NCI-H1436 (cell line): ENCODE results near the gene WRNIP1.
"Not testable (repeated sequence)": the region's sequence is repeated elsewhere in the genome, so short reads cannot be mapped to it uniquely, and the experiment has no call there.

Source experiments
- DNase-seq: peaks from one replicate; lab custom pipeline; 2025; lab: John Stamatoyannopoulos, UW

The WRNIP1 gene

DNA sequence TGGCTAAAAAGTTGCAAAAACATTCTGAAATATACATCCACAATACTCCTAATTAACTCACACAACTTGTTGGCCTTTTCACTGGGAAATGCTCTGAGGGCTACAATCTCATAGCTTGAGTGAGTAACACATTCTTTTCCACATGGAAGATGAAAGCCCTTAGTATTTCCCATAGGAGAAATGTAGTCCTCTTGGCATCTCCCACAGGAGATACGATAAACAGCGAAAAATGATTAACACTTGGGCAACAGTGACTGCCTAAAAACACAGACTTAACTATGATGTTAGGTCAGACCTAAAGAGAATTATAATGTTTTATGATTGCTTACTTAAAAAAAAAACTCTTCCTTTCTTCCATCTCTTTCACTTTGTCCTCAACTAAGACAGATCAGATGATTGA, 23.4 kb upstream of the WRNIP1 start:
- no peak for DNase-seq

DNA sequence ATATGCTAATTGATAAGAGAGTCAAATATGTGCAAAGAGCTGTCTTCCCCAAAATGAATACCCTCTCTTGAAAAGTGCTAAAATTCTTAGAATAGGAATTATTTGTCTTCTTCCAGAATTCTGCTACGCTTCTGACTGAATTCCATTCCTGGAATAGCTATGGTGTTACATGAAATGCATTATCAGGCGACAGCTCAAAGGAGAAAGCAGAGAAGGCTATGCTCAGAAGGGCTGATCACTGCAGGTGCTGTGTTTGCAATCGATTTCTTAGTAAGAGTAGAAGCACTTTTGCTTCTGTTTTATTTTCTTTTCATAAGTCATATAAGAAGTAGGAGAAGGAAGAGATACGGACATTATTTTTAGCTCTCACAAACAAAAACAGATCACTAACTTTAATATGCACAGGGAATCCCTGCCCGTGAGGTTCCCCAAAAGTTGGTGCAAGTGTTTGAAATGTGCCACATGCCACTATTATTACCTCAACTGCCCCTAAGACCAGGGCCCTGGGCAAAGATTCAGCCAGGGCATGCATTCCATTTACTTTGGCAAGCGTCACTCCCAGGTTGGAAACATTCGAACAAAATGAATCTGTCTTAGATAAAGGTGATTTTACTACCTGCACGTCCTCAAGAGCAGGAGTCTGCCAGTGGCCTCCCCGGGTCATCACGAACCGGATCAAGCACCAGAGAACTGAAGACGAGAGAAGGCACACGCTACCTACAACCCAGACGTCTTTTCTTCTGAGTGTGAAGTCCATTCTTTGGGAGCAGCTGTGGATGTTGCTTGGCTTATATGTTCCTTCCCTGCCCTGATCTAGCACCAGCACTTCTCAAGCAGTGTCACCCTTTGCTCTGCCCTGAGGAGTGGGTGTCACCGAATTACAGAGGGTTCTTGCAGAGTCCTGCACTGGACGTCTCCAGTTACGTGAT, 21.6 kb upstream of the WRNIP1 start:
- no peak for DNase-seq

DNA sequence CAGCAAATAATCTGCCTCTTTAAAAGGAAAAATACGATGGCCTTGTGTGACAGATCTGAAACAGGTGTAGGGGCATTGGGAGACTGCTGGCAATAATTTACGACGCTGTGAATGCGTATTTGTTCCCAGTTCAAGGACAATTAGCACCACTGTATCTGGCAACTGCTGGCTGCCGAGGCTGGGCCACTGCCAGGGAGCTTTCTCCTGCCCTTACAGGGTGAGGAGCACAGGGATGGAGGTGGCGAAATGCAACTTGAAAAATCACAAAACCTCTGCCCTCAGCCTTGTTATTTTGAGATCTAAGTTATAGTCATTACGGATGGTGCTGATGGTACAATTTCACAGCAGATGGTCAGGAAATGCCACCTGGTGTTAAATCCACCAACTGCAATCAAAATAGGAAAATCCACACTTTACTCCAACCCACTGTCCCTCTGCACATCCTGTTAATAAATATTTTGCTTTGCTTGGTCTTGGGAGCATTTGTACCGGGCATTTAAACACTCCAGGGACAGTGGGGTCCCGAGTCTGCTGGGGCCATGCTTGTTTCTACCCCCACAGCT, 20.9 kb upstream of the WRNIP1 start:
- no peak for DNase-seq

DNA sequence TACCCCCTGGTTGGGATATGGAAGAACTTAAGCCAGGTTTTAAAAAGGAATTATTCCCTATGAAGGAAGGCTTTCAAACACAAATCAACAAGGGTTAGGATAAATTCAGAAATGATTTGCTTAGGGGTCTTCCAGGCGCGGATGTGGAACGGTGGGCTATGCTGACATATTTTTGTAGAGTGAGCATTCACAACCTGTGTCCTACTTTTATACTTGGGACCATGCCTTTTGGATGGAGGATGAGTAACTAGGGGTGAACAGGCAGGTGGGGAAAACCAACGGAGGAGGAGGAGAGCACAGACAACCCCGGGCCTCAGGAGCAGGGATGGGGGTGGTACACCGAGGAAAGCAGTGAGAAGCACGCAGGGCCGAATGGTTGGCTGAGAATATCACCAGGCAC, 20.4 kb upstream of the WRNIP1 start:
- DNase-seq = no peak

DNA sequence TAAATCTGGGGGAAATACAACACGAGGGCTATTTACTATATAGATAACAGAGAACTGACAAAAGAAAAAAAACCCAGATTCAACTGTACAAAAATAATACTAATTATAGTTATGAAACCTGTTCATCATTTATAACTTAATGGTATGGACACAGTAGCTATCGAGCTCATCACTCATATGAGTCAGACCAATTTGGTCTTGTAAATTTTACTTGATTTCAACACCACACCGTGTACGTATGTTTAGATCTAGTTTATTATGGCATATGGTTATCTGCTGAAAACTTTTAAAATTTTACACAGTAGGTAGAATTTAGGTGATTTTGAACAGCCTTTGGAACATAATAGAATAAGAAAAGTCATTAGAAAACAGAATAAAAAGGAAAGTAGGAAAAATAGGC, 19.9 kb upstream of the WRNIP1 start:
- no peak for DNase-seq

DNA sequence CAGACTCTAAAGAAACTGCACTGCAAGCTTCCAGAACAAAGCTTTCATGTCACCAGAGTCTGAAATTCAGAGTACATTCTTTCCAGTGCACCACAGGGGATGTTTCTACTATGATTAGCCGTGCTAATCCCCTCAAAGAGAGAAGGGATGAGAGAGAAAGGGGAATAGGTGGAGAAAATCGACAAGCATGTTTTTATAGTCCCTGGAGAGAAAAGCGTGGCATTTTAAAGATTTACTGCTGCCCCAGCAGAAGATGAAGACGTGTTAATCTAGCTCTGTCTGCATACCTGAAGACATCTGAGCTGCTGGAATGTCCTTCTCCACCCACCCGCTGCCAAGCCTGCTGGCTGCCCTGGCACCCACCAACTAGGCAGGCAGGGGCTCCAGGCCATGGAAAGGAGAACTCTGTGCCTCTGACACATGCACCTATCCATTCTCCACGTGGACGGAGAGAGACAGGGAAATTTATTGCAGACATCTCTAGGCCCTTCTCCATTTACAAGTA, 18.6 kb upstream of the WRNIP1 start:
- no peak for DNase-seq

DNA sequence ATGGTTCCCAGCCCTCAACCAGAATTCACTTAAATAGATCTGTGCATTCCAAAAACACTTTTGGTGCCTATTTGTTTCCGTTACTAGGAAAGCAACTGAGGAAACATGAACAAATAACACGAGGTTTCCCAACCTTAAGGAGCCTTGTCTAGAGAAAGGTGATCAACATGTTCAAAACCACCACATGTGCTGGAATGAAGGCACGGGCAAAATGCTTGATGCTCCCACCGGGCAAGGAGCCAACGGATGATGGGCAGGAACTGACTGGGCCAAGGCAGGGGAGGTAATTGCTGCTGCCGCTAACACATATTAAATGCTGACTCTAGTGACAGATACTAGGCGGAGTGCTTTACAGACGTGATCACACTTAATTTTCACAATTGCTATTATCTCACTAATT, 17.0 kb upstream of the WRNIP1 start:
- no peak for DNase-seq

DNA sequence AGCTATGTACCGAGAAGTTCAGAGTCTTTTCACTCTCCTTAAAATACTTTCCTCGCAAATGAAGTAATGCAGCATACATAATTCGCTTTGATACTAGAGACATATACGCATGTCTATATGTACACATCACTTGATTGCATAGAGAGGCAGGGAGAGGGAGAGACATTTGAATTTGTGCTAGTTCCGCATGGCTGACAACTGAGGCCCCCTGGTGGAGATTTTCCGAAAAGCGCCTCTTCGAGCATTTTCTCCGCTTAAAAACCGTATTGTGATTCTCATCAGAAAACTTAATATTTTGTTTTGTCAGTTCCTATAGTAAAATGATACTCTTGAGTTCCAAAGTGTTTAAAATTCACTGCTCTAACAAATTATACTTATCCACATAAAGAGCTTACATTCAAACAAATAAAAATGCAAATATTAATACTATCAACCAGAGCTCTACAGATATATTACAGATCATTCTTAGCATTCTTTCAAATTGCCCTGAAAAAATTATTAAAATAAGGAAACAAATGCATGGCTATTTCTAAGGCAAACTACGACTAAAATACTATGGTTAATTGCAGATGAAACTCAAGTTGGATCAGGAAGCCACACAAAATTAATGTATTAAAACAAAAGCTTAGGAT, 15.1 kb upstream of the WRNIP1 start:
- peak; percentile 58 for DNase-seq

DNA sequence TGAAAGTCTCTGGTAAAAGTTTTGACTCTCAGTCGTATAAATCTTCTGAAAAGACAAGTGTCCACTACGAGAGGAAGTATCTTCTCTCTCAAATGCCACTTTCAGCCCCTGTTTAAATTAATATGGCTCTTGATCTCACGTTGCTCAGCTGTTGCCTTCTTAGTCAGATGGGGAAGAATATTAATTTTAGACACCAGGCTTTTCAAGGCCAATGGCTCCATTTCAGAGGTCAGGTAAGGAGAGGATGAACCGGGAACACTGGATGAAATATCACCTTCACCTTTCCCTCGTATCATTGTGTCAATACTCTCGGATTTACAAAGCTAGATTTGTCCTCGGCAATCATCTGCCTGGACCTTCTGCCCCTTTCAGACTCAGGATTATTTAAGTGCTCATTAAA, 14.4 kb upstream of the WRNIP1 start, which contains the start of gene MYLK4:
Gene MYLK4, minus strand, starts transcription at position 91 of the 400 bp plus-strand sequence. CDS start 1,628 bp downstream, outside the sequence.
- DNase-seq = no peak

DNA sequence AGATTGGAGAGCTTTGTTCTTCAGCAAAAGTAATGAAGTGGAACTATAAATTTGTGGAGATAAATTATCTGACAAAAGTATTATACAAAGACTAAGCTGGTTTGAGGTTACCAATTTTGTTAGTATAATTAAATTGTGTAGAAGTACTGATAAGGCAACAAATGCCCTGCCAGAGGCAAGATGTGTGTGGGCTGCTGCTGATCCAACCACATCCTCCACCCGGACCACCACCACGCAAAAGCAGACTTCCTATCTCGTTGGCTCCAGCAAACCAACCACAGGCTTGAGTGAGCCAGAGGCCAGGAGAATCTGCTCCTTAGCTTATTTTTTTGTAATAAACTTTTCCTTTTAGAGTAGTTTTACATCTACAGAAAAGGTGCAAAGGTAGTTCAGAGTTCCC, 13.3 kb upstream of the WRNIP1 start:
- DNase-seq = no peak

DNA sequence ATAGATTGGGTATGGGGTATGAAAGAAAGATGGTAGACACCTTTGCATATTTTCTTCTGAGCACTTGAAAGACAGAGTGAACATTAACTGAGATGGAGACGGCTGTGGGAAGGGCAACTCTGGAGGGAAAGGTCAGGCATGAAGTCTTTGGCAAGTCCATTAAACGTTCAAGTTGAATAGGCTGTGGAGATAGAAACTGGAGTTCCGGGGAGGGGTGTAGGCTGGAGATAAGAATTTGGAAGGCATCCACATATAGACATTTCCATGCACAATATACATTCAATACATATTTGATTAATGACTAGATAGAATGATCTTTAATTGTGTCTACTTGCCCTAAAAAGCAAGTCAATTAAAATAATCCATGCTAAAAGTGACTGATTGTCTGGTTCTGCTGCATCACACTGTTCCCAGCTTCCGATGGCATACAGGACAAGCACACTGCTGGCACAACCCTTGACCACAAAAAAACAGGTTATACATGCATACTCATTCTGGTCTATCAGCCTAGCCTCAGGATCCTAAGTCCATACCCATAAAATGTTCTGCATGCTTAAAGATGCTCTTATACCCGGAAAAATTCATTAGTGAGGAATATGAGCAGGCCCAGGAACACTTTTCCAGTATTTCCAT, 12.6 kb upstream of the WRNIP1 start:
- no peak for DNase-seq

DNA sequence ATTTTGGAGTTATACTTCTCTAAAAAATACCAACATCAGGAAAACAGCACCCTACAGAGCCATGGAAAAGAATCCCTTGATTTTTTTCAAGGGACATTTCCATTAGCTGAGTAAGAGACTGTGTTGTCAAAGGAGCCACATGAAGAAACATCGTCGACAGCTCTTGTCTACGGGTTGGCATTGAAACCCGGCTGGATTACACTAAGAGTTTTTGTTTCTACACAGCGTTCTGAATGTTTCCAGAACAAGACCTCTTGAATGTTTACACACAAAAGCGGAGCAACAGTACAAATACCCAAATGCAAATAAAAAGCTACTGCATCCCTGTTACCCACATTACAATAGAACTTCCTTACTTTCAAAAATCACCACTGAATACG, 12.1 kb upstream of the WRNIP1 start:
- DNase-seq = no peak

DNA sequence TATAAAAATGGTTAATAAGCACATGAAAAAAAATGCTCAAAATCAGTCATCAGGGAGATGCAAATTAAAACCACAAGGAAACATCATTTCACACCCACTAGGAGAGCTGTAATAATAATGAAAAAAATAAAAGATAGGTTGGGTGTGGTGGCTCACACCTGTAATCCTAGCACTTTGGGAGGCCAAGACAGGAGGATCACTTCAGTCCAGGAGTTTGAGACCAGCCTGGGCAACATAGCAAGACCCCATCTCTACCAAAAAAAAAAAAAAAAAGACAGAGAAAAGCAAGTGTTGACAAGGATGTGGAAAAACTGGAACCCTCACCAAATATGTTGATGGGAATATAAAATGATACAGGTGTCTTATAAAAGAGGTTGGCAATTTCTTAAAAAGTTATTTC, 11.4 kb upstream of the WRNIP1 start:
- no peak for DNase-seq

DNA sequence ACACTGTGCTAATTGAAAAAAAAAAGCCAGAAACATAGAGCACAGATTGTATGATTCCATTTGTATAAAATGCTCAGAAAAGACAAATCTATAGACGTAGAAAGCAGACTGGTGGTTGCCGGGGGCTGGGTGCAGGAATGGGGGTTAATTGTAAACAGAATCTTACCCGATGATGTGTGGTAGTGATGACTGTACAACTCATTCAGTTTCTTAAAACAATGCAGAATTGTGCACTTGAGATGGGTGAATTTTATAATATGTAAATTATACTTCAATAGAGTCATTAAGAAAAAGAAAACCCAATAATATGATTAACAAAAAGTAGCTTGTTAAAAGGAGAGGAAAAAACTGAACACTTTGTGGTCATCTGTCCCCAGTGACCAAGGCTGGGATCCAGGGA, 10.8 kb upstream of the WRNIP1 start:
- no peak for DNase-seq

DNA sequence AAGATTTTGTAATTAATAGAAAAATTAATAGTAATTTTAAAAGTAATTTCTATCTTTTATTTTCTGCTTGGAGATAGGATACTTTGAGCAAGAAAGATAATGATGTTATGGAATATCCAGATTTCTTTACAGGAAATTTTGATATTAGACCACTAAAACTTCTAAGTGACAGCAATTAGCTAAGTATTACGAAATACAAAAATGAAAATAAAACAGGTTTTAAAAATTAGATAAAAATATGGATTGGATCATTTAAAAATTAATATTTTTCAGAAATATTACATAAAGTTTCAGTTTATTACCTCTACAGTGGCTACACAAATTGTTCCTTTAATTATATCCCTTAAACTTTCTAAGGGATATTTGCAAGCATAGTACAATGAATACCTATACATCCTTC, 10.3 kb upstream of the WRNIP1 start:
- no peak for DNase-seq

DNA sequence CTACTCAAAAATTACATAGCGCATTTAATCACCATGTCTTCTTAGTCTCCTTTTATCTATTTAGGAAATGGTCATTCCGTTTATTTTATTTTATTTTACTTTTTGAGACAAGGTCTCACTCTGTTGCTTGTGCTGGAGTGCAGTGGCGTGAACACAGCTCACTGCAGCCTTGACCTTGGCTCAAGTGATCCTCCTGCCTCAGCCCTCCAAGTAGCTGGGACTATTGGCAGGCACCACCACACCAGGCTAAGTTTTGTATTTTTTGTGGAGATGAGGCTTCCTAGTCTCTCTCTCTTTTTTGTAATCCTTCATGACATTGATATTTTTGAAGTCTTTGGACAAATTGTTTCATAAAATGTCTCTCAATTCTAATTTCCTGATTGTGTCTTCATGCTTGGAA, 9.7 kb upstream of the WRNIP1 start:
- DNase-seq = no peak

DNA sequence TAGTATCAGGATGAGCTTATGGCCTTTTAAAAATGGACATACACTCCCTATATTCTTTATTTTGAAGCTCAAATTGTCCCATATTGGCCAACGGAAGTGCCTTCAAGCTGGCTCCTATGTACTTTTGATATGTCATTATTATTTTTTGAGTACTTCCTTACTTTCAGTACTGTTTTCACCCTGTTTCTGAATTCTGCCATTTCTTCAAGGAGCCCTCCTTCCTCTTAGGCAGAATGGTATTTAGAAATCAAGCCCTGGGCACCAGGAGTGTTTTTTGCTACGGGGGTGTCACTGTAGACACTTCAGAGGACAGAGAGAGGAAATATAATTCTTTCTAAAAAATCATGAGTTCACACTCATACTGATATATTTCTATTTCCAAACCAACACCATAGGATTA, 9.0 kb upstream of the WRNIP1 start:
- DNase-seq = no peak

DNA sequence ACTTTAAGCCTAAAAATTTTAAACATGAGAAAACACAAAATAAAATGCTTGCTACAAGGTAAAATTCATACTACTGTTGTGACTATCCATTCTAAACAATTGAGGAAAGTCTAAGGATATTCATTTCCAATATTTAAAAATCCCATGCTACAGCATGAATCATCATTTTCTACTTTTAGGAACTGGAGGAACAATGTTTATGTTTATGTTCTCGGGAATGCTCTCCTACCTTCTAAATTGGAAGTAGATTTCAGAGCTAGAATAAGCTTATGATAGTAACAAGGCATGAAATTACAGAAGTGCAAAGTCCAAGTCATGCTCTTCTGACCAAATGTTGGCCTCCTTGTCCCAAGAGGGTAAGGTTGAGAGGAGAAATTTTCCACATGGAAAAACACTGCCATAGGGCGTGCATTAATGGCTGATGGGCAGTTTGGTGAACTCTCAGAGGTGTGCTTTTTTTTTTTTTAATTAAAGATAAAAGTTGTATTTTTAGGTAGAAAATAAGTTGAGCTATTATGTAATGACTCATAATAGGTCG, 8.4 kb upstream of the WRNIP1 start:
- DNase-seq = no peak

DNA sequence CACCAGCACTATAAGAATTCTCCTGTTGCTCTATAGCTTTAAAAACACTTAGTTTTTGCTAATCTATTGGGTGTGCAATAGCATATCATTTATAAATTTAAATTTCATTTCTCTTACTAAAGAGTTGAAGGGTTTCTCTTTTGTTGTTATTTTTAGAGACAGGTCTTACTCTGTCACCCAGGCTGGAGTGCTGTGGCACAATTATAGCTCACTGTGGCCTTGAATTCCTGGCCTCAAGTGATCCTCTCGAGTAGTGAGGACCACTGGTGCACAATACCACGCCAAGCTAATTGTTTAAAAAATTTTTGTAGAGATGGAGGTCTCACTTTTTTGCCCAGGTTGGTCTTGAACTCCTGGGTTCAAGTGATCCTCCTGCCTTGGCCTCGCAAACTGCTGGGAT, 6.2 kb upstream of the WRNIP1 start:
- no peak for DNase-seq

DNA sequence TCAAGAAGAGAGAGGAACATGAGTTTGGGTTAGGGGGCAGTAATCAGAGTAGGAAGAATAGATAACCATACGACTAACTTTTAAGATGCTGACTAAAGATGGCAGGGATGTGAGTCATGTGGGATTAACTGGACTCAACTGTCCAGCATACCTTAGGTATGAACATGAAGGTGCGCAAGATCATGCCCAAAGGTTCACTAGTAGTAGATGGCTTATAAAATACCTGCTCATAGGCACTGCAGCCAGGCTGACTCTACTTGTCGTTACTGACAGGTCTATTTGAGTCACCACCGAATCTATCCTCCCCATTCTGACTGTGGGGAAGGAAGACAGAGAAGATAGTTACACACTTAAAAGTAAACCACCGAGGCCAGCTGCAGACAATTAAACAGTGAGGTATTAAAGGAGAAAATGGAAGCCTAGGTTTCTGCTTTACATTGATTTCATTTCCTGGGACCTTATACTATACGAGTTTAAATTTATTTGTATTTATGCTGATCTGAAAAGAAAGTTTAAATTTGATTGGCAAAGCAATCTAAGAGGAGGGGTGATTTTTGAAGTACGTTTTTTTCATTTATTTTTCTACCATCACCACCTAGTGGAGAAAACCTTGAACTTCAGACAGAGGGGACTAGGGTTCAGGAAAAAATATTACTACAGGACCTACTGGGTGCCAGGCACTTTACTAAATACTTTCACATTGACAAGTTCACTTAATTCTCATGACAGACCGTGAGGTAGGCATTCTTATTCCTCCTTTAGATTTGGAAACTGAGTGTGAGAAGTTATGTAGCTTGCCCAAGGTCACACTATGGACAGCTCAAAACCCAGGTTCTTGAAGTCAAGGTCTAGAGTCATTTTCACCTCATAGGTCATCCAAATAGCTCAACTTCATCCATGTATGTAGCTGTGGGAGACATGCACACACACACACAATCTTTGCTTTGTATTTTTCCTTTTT, 4.0 kb upstream of the WRNIP1 start:
- no peak for DNase-seq

DNA sequence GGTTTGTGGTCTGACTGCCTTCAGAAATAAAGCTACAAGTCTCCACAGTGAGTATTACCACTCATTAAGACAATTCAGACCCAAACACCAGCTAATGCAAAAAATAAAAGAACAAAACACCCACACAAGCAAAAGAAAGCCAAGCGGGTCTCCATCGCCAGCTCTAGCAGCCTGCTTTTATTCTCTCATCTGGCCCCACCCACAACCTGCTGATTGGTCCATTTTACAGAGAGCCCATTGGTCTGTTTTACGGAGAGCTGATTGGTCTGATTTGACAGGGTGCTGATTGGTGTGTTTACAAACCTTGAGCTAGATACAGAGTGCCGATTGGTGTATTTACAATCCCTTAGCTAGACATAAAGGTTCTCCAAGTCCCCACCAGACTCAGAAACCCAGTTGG, 2.3 kb upstream of the WRNIP1 start:
- DNase-seq = not testable (repeated sequence)
